ENCODE data around the gene UCK2.

UCK2 gene

GRCh38 chr1:165885305-165885694, 57.9 kb downstream of the UCK2 start:
- Mint-ChIP-seq H3K36me3 (ENCODE audit: low read depth) (peaks cover 7% of the 10 kb centered on the region), H3K9me3 (no peaks in the 10 kb centered on the region), H3K4me1 (peaks cover 11% of the 10 kb centered on the region), H3K27me3 (ENCODE audit: low read depth) (no peaks in the 10 kb centered on the region), H3K27ac (no peak overlapping the region), H3K4me3 (no peak overlapping the region)
- TF ChIP-seq, protein P1, sequence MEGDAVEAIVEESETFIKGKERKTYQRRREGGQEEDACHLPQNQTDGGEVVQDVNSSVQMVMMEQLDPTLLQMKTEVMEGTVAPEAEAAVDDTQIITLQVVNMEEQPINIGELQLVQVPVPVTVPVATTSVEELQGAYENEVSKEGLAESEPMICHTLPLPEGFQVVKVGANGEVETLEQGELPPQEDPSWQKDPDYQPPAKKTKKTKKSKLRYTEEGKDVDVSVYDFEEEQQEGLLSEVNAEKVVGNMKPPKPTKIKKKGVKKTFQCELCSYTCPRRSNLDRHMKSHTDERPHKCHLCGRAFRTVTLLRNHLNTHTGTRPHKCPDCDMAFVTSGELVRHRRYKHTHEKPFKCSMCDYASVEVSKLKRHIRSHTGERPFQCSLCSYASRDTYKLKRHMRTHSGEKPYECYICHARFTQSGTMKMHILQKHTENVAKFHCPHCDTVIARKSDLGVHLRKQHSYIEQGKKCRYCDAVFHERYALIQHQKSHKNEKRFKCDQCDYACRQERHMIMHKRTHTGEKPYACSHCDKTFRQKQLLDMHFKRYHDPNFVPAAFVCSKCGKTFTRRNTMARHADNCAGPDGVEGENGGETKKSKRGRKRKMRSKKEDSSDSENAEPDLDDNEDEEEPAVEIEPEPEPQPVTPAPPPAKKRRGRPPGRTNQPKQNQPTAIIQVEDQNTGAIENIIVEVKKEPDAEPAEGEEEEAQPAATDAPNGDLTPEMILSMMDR (IDR thresholded peaks at IDR 0.05; ENCODE audit: unreplicated experiment in 3 of 3): no peak

GRCh38 chr1:165886193-165886592, 58.8 kb downstream of the UCK2 start:
- H3K4me1 Mint-ChIP-seq: peaks cover 11% of the 10 kb centered on the region
- no peak overlapping the region for H3K4me3 Mint-ChIP-seq
- TF ChIP-seq, protein P1 (IDR thresholded peaks at IDR 0.05; ENCODE audit: unreplicated experiment in 3 of 3): no peak
- H3K27me3 Mint-ChIP-seq (ENCODE audit: low read depth): no peaks in the 10 kb centered on the region
- H3K27ac Mint-ChIP-seq: no peak overlapping the region
- peaks cover 14% of the 10 kb centered on the region for H3K36me3 Mint-ChIP-seq (ENCODE audit: low read depth)
- H3K9me3 Mint-ChIP-seq: no peaks in the 10 kb centered on the region

GRCh38 chr1:165886983-165887382, 59.6 kb downstream of the UCK2 start:
- Mint-ChIP-seq H3K4me1 (peaks cover 11% of the 10 kb centered on the region), H3K9me3 (no peaks in the 10 kb centered on the region), H3K27me3 (ENCODE audit: low read depth) (no peaks in the 10 kb centered on the region), H3K36me3 (ENCODE audit: low read depth) (peaks cover 20% of the 10 kb centered on the region), H3K4me3 (no peak overlapping the region), H3K27ac (no peak overlapping the region)
- TF ChIP-seq, protein P1 (IDR thresholded peaks at IDR 0.05; ENCODE audit: unreplicated experiment in 3 of 3): no peak

DNA sequence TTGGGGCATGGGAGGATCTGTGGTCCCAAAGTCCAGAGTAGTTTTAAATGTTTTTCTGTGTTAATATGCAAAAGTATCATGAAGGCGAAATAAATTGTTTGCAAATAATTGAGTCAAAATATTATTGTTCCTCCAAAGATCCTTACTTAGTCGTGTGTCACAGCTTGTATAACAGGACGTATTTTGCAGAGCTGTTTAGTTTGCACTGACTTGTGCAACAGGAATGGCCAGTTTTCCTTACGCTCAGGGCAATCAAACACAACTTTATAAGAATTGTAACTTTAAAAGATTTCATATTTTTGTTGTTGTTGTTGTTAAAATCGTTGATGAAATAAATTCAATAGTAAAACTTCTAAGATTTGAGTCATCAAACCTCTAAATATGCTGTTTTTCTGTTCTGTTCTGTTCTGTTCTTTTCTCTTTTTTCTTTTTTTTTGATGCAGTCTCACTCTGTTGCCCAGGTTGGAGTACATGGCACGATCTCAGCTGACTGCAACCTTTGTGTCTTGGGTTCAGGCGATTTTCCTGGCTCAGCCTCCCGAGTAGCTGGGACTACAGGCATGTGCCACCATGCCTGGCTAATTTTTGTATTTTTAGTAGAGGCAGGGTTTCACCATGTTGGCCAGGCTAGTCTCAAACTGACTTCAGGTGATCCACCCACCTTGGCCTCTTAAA, 60.6 kb downstream of the UCK2 start:
- Mint-ChIP-seq H3K4me1 (peaks cover 11% of the 10 kb centered on the region), H3K36me3 (ENCODE audit: low read depth) (peaks cover 30% of the 10 kb centered on the region), H3K27me3 (ENCODE audit: low read depth) (peaks cover 3% of the 10 kb centered on the region), H3K4me3 (no peak overlapping the region), H3K9me3 (no peaks in the 10 kb centered on the region), H3K27ac (no peak overlapping the region)
- TF ChIP-seq, protein P1 (IDR thresholded peaks at IDR 0.05; ENCODE audit: unreplicated experiment in 3 of 3): no peak

DNA sequence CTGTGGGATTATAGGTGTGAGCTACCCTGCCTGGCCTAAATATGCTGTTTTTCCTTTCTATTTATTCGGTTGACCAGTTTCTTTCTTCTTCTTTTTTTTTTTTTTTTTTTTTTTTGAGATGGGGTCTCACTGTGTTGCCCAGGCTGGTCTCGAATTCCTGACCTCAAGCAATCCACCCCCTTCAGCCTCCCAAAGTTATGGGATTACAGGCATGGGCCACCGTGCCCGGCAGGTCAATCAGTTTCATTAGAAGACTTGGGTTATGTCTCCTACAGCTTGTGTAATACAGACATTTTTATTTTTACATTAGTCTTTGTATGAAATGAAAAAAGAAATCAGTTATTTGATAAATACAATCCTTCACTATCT, 61.1 kb downstream of the UCK2 start:
- no peaks in the 10 kb centered on the region for H3K9me3 Mint-ChIP-seq
- H3K27ac Mint-ChIP-seq: no peak overlapping the region
- H3K27me3 Mint-ChIP-seq (ENCODE audit: low read depth): peaks cover 3% of the 10 kb centered on the region
- H3K4me3 Mint-ChIP-seq: no peak overlapping the region
- peaks cover 35% of the 10 kb centered on the region for H3K36me3 Mint-ChIP-seq (ENCODE audit: low read depth)
- TF ChIP-seq, protein P1 (IDR thresholded peaks at IDR 0.05; ENCODE audit: unreplicated experiment in 3 of 3): no peak
- H3K4me1 Mint-ChIP-seq: peaks cover 11% of the 10 kb centered on the region

DNA sequence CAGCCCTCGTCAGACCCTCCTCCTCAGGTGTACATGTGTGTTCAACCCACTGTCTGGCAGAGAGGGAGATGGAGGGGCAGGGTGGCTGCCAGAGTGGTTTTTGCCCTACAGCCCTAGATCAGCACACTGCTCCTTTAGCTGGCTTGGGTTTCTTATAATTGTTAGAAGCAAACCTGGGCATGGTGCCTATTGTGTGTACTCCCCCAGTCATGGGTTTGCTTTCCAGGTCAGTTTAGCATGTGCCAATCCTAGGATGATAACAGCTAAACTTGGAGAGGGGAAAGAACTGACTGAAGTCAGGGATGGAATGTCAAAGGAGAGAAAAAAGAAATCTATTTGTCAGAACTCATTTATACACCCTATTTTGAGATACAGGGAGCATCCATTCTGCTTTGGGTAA, 63.3 kb downstream of the UCK2 start:
- Mint-ChIP-seq H3K4me1 (peaks cover 5% of the 10 kb centered on the region), H3K27me3 (ENCODE audit: low read depth) (peaks cover 3% of the 10 kb centered on the region), H3K27ac (no peak overlapping the region), H3K36me3 (ENCODE audit: low read depth) (peaks cover 45% of the 10 kb centered on the region), H3K9me3 (no peaks in the 10 kb centered on the region), H3K4me3 (no peak overlapping the region)
- TF ChIP-seq, protein P1 (IDR thresholded peaks at IDR 0.05; ENCODE audit: unreplicated experiment in 3 of 3): no peak

All from nephron (organoid).